BJ (cell line): Measurements from ENCODE around the gene AK9. TPM values are rescaled to one million over a fixed set of nuclear protein-coding genes. Genes with fewer than 3 reads are reported as not detected.

ENCODE experiments used
- CTCF ChIA-PET: fragments of 350-600 bp; formaldehyde crosslinking; extraction: SDS; loops from one replicate; lab custom pipeline; 2021; ENCODE audit warnings: antibody characterized with exemption, inconsistent platforms; lab: Yijun Ruan, JAX
- POLR2A ChIA-PET: fragments of 300-600 bp; sonication (Branson Sonifier 250); formaldehyde crosslinking; extraction: SDS; loops from one replicate; lab custom pipeline; 2021; ENCODE audit warnings: antibody characterized with exemption; lab: Charles Lee
- DNase-seq: peaks from one replicate; pipeline ENCODE4 v3.0.0-alpha.2; 2011; ENCODE audit warnings: low read depth
- H3K27me3 ChIP-seq: 2 replicates; pipeline ENCODE4 v1.6.0; 2011; ENCODE audit warnings: low read length; ENCODE audit not compliant: control insufficient read depth, insufficient read depth
- H3K36me3 ChIP-seq: 2 replicates; pipeline ENCODE4 v1.5.1; 2011; ENCODE audit warnings: low read length; ENCODE audit not compliant: control insufficient read depth, insufficient read depth
- H3K4me3 ChIP-seq: 2 replicates; pipeline ENCODE4 v1.5.1; 2011; ENCODE audit warnings: low read depth, mild to moderate bottlenecking, control low read depth, low read length
- CTCF ChIP-seq: IDR thresholded peaks from 2 replicates; pipeline ENCODE4 v1.5.1; 2011; ENCODE audit warnings: low read depth, mild to moderate bottlenecking, control low read depth, inconsistent platforms, low read length, moderate library complexity; ENCODE audit not compliant: insufficient read depth
- polyA plus RNA-seq: library from polyadenylated mRNA; depleted of rRNA; stranded (reverse); fragments of >200 nt; gene quantifications from 2 replicates; pipeline ENCODE4 v1.2.3, GENCODE V29; 2011

The AK9 gene
- polyA plus RNA-seq, 1 experiment, result 1.3 TPM

- ChIA-PET POLR2A (no interaction called here), CTCF (interaction anchor here (0.6 kb wide), 1 partner anchor 586 kb away, joined by 3 read pairs; no protein-coding TSS in a partner anchor)
- Histone ChIP-seq H3K27me3 (no peaks in the 10 kb centered on the region), H3K36me3 (peaks cover 26% of the 10 kb centered on the region), H3K4me3 (no peak overlapping the region)
- TF ChIP-seq CTCF, result no peak
- DNase-seq, result no peak
These were observed 238.8 kb downstream of the AK9 start for GRCh38 chr6:109452181-109452580.

- no peak for TF ChIP-seq CTCF
- no peaks in the 10 kb centered on the region for H3K27me3 ChIP-seq
- DNase-seq, result no peak
- CTCF ChIA-PET, result interaction anchor here (0.6 kb wide), 1 partner anchor 587 kb away, joined by 3 read pairs; no protein-coding TSS in a partner anchor
- H3K36me3 ChIP-seq, result peaks cover 26% of the 10 kb centered on the region
- H3K4me3 ChIP-seq, result no peak overlapping the region
- POLR2A ChIA-PET, result no interaction called here
These were observed 239.6 kb downstream of the AK9 start for GRCh38 chr6:109451376-109451775.

- ChIA-PET POLR2A (no interaction called here), CTCF (no interaction called here)
- TF ChIP-seq CTCF, result no peak
- no peak for DNase-seq
- peaks cover 28% of the 10 kb centered on the region for H3K36me3 ChIP-seq
- no peaks in the 10 kb centered on the region for H3K27me3 ChIP-seq
- no peak overlapping the region for H3K4me3 ChIP-seq
These were observed 240.2 kb downstream of the AK9 start for GRCh38 chr6:109450801-109451200.

GRCh38 chr6:109449795-109450673 is 241.0 kb downstream of the AK9 start:
- Histone ChIP-seq H3K4me3 (no peak overlapping the region), H3K27me3 (no peaks in the 10 kb centered on the region), H3K36me3 (peaks cover 35% of the 10 kb centered on the region)
- ChIA-PET POLR2A (no interaction called here), CTCF (no interaction called here)
- DNase-seq, result no peak
- no peak for TF ChIP-seq CTCF

- H3K27me3 ChIP-seq, result no peaks in the 10 kb centered on the region
- no peak overlapping the region for H3K4me3 ChIP-seq
- no peak for DNase-seq
- ChIA-PET POLR2A (no interaction called here), CTCF (no interaction called here)
- TF ChIP-seq CTCF, result no peak
- H3K36me3 ChIP-seq, result peaks cover 42% of the 10 kb centered on the region
These were observed 241.8 kb downstream of the AK9 start for GRCh38 chr6:109449064-109449794.
